COLO668 (cell line): ENCODE measurements around the gene SH3PXD2B.
A peak's percentile ranks its signal among the peaks of the same experiment; 100 is the strongest.

Experiments used
- DNase-seq: peaks from one replicate; lab custom pipeline; 2025; ENCODE audit not compliant: unreplicated experiment; lab: John Stamatoyannopoulos, UW

SH3PXD2B gene

GRCh38 chr5:172453986-172454357 is 353 bp downstream of the SH3PXD2B start:
- DNase-seq = peak; percentile 41

- DNase-seq = no peak
Observed at GRCh38 chr5:172453206-172453985, 929 bp downstream of the SH3PXD2B start.

- DNase-seq = no peak
Observed at GRCh38 chr5:172452398-172453205, 1.7 kb downstream of the SH3PXD2B start.

- DNase-seq = no peak
Observed at GRCh38 chr5:172451771-172452197, 2.5 kb downstream of the SH3PXD2B start.

GRCh38 chr5:172450861-172451695 is 3.2 kb downstream of the SH3PXD2B start:
- DNase-seq = peak; percentile 4

GRCh38 chr5:172450453-172450852 is 3.9 kb downstream of the SH3PXD2B start:
- no peak for DNase-seq

GRCh38 chr5:172448999-172449398 is 5.3 kb downstream of the SH3PXD2B start:
- DNase-seq = no peak

- DNase-seq = no peak
Observed at GRCh38 chr5:172447646-172448365, 6.5 kb downstream of the SH3PXD2B start.

- DNase-seq = no peak
Observed at GRCh38 chr5:172446336-172447051, 7.8 kb downstream of the SH3PXD2B start.

- no peak for DNase-seq
Observed at GRCh38 chr5:172445866-172446265, 8.5 kb downstream of the SH3PXD2B start.

- no peak for DNase-seq
Observed at GRCh38 chr5:172444626-172445365, 9.5 kb downstream of the SH3PXD2B start.

- no peak for DNase-seq
Observed at GRCh38 chr5:172444110-172444510, 10.2 kb downstream of the SH3PXD2B start.

- peak; percentile 33 for DNase-seq
Observed at GRCh38 chr5:172443441-172444109, 10.8 kb downstream of the SH3PXD2B start.

GRCh38 chr5:172442592-172442991 is 11.7 kb downstream of the SH3PXD2B start:
- no peak for DNase-seq

- no peak for DNase-seq
Observed at GRCh38 chr5:172441262-172441751, 13.0 kb downstream of the SH3PXD2B start.

GRCh38 chr5:172440486-172440885 is 13.8 kb downstream of the SH3PXD2B start:
- no peak for DNase-seq

GRCh38 chr5:172439785-172440477 is 14.4 kb downstream of the SH3PXD2B start:
- DNase-seq = no peak

- DNase-seq = no peak
Observed at GRCh38 chr5:172438319-172438668, 16.0 kb downstream of the SH3PXD2B start.
